WTC11 (cell line): Measurements from ENCODE around the gene NCOA3. TPM values are rescaled to one million over a fixed set of nuclear protein-coding genes. Genes with fewer than 3 reads are reported as not detected.

Experiments used
- ATAC-seq: fragments of 200-7000 bp; cut with Tn5 transposase; 2 replicates; pipeline ENCODE4 v1.10.0; 2021; ENCODE audit warnings: mild to moderate bottlenecking, moderate library complexity
- CTCF ChIA-PET: fragments of 300-600 bp; sonication (Branson Sonifier 250); formaldehyde crosslinking; loops from one replicate; lab custom pipeline; 2021; ENCODE audit warnings: antibody characterized with exemption; lab: Charles Lee
- POLR2A ChIA-PET: fragments of 350-600 bp; sonication (Branson Sonifier 250); formaldehyde crosslinking; loops from one replicate; lab custom pipeline; 2021; ENCODE audit warnings: antibody characterized with exemption; lab: Charles Lee
- DNase-seq: peaks from one replicate; pipeline ENCODE4 v3.0.0; 2021; ENCODE audit warnings: low spot score
- H3K27ac Mint-ChIP-seq: 2 replicates; pipeline ENCODE4 v1.8.0; 2021; ENCODE audit warnings: mixed read lengths
- H3K27me3 Mint-ChIP-seq: 2 replicates; pipeline ENCODE4 v1.8.0; 2021; ENCODE audit warnings: low read depth, mild to moderate bottlenecking, moderate library complexity, mixed read lengths
- H3K36me3 Mint-ChIP-seq: 2 replicates; pipeline ENCODE4 v1.8.0; 2021; ENCODE audit warnings: mixed read lengths
- H3K4me1 Mint-ChIP-seq: 2 replicates; pipeline ENCODE4 v1.8.0; 2022; ENCODE audit warnings: mixed read lengths
- H3K4me3 Mint-ChIP-seq: 2 replicates; pipeline ENCODE4 v1.8.0; 2021; ENCODE audit warnings: mild to moderate bottlenecking, moderate library complexity, mixed read lengths
- H3K9me3 Mint-ChIP-seq: 2 replicates; pipeline ENCODE4 v1.8.0; 2021; ENCODE audit warnings: mixed read lengths
- GTF2I ChIP-seq: fragments of 250-450 bp; sonication (Bioruptor Pico); conservative IDR thresholded peaks from 2 replicates; pipeline ENCODE4 v1.4.0; 2021; ENCODE audit warnings: mild to moderate bottlenecking
- JAZF1 ChIP-seq: fragments of 250-450 bp; sonication (Bioruptor Pico); IDR thresholded peaks from 2 replicates; pipeline ENCODE4 v1.9.0; 2021; ENCODE audit warnings: moderate library complexity, mild to moderate bottlenecking, inconsistent platforms
- MXD4 ChIP-seq: fragments of 250-450 bp; sonication (Bioruptor Pico); IDR thresholded peaks from 2 replicates; pipeline ENCODE4 v1.8.0; 2021; ENCODE audit warnings: mild to moderate bottlenecking, moderate library complexity, borderline replicate concordance
- SMAD4 ChIP-seq: sonication (generic); formaldehyde crosslinking; IDR thresholded peaks from 2 replicates; pipeline ENCODE4 v1.8.0; 2022; ENCODE audit warnings: mild to moderate bottlenecking, missing genetic modification reagents
- TCF7 ChIP-seq: sonication (generic); formaldehyde crosslinking; IDR thresholded peaks from 2 replicates; pipeline ENCODE4 v1.8.0; 2022; ENCODE audit warnings: mild to moderate bottlenecking, low read depth, missing genetic modification reagents, moderate library complexity
- TEAD1 ChIP-seq: sonication (generic); formaldehyde crosslinking; IDR thresholded peaks from 2 replicates; pipeline ENCODE4 v1.8.0; 2022; ENCODE audit warnings: mild to moderate bottlenecking, missing genetic modification reagents
- TEAD4 ChIP-seq: sonication (generic); formaldehyde crosslinking; IDR thresholded peaks from 2 replicates; pipeline ENCODE4 v1.8.0; 2022; ENCODE audit warnings: mild to moderate bottlenecking, missing genetic modification reagents
- ZNF138 ChIP-seq: sonication (generic); formaldehyde crosslinking; conservative IDR thresholded peaks from 2 replicates; pipeline ENCODE4 v1.8.1; 2022; ENCODE audit warnings: mild to moderate bottlenecking, moderate library complexity, missing genetic modification reagents
- ZNF416 ChIP-seq: fragments of 250-450 bp; sonication (Bioruptor Pico); IDR thresholded peaks from 2 replicates; pipeline ENCODE4 v1.9.0; 2021; ENCODE audit warnings: mild to moderate bottlenecking, inconsistent platforms
- ZNF423 ChIP-seq: fragments of 250-450 bp; sonication (Bioruptor Pico); IDR thresholded peaks from 2 replicates; pipeline ENCODE4 v2.1.2; 2022; ENCODE audit warnings: mild to moderate bottlenecking, moderate library complexity
- total RNA-seq: library from RNA; stranded (reverse); gene quantifications from 3 replicates; pipeline ENCODE4 v1.2.3, GENCODE V29; 2021
- TF ChIP-seq, protein P1 (sequence below): fragments of 250-450 bp; sonication (Bioruptor Pico); IDR thresholded peaks from 2 replicates; pipeline ENCODE4 v1.9.0; 2021; ENCODE audit warnings: mild to moderate bottlenecking
- TF ChIP-seq, protein P2 (sequence below): sonication (generic); formaldehyde crosslinking; IDR thresholded peaks from 2 replicates; pipeline ENCODE4 v1.8.0; 2022; ENCODE audit warnings: mild to moderate bottlenecking, missing genetic modification reagents
- TF ChIP-seq, protein P3 (sequence below): sonication (generic); formaldehyde crosslinking; IDR thresholded peaks from 2 replicates; pipeline ENCODE4 v1.8.1; 2022; ENCODE audit warnings: missing genetic modification reagents, borderline replicate concordance
- TF ChIP-seq, protein P4 (sequence below): sonication (generic); formaldehyde crosslinking; IDR thresholded peaks from 2 replicates; pipeline ENCODE4 v1.8.1; 2022; ENCODE audit warnings: mild to moderate bottlenecking, moderate library complexity, missing genetic modification reagents
- TF ChIP-seq, protein P5 (sequence below): sonication (generic); formaldehyde crosslinking; IDR thresholded peaks from 2 replicates; pipeline ENCODE4 v1.8.1; 2023; ENCODE audit warnings: mild to moderate bottlenecking, missing genetic modification reagents, borderline replicate concordance

The NCOA3 gene
- total RNA-seq, 1 experiment from 2014 or later = 25.2 TPM

DNA sequence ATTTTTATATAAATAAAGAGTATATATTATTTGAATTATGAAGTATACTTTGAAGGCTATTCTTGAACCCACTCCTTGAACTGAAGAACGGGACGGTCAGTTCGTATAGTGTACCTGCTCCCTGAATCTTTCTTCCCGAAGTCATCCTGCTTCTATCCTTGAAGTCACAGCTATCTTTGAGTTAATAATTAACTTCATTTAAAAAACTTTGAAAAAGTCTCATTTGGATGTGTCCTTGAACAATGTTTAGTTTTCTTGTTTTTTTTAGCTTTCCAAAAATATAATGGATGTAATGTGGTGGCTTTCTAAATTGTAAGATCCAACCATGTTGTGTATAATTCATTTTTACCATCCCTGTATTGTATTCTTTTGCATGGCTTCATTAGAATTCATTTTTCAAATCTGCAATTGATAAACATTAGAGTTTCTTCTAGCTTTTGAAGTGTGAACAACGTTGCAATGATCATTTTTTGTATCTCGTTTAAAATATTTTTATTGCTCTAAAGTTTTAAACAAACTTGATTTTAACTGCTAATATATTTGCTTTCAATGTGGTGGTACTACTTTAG is 94.4 kb downstream of the NCOA3 start (continued):
- TF ChIP-seq ZNF138 (CRISPR knock-in tag) = no peak
- TF ChIP-seq, protein P1, sequence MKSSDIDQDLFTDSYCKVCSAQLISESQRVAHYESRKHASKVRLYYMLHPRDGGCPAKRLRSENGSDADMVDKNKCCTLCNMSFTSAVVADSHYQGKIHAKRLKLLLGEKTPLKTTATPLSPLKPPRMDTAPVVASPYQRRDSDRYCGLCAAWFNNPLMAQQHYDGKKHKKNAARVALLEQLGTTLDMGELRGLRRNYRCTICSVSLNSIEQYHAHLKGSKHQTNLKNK (CRISPR knock-in tag) = no peak

DNA sequence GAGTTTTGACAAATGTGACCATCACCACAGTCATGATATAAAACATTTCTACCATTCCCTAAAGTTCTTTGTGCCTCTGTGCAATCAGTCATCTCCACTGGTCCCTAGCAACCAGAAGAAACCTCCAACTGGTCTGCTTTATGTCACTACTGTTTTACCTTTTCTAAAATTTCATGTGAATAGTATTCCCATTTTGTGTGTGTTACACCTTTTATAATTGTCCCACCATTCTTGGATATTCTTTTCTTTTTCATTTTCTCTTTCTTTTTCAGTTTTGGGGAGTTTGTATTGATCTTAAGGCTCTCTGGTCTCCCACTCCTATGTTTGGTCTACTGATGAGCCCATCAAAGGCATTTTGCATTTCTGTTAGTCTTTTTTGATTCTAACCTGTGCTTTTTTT is 95.4 kb downstream of the NCOA3 start:
- ATAC-seq = no peak
- Mint-ChIP-seq H3K27me3 (no peaks in the 10 kb centered on the region), H3K27ac (peak overlapping the region; percentile 16; the same call in 1 of the 2 replicates), H3K4me3 (no peak overlapping the region), H3K4me1 (peaks cover 11% of the 10 kb centered on the region), H3K9me3 (no peaks in the 10 kb centered on the region), H3K36me3 (peaks cover 5% of the 10 kb centered on the region; the same call in 1 of the 2 replicates)
- ChIA-PET CTCF (no interaction called here), POLR2A (no interaction called here)
- DNase-seq = no peak
- TF ChIP-seq TEAD4 (CRISPR knock-in tag) = no peak
- TF ChIP-seq GTF2I (CRISPR knock-in tag) = no peak
- no peak for TF ChIP-seq MXD4 (CRISPR knock-in tag)
- TF ChIP-seq JAZF1 = no peak
- TF ChIP-seq, protein P2, sequence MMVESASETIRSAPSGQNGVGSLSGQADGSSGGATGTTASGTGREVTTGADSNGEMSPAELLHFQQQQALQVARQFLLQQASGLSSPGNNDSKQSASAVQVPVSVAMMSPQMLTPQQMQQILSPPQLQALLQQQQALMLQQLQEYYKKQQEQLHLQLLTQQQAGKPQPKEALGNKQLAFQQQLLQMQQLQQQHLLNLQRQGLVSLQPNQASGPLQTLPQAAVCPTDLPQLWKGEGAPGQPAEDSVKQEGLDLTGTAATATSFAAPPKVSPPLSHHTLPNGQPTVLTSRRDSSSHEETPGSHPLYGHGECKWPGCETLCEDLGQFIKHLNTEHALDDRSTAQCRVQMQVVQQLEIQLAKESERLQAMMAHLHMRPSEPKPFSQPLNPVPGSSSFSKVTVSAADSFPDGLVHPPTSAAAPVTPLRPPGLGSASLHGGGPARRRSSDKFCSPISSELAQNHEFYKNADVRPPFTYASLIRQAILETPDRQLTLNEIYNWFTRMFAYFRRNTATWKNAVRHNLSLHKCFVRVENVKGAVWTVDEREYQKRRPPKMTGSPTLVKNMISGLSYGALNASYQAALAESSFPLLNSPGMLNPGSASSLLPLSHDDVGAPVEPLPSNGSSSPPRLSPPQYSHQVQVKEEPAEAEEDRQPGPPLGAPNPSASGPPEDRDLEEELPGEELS (CRISPR knock-in tag) = no peak
- TF ChIP-seq TEAD1 = no peak
- TF ChIP-seq, protein P3, sequence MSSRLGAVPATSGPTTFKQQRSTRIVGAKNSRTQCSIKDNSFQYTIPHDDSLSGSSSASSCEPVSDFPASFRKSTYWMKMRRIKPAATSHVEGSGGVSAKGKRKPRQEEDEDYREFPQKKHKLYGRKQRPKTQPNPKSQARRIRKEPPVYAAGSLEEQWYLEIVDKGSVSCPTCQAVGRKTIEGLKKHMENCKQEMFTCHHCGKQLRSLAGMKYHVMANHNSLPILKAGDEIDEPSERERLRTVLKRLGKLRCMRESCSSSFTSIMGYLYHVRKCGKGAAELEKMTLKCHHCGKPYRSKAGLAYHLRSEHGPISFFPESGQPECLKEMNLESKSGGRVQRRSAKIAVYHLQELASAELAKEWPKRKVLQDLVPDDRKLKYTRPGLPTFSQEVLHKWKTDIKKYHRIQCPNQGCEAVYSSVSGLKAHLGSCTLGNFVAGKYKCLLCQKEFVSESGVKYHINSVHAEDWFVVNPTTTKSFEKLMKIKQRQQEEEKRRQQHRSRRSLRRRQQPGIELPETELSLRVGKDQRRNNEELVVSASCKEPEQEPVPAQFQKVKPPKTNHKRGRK (CRISPR knock-in tag) = no peak
- TF ChIP-seq SMAD4 (CRISPR knock-in tag) = no peak
- TF ChIP-seq ZNF416 (CRISPR knock-in tag) = no peak
- TF ChIP-seq, protein P4, sequence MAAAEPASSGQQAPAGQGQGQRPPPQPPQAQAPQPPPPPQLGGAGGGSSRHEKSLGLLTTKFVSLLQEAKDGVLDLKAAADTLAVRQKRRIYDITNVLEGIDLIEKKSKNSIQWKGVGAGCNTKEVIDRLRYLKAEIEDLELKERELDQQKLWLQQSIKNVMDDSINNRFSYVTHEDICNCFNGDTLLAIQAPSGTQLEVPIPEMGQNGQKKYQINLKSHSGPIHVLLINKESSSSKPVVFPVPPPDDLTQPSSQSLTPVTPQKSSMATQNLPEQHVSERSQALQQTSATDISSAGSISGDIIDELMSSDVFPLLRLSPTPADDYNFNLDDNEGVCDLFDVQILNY (CRISPR knock-in tag) = no peak
- TF ChIP-seq, protein P5, sequence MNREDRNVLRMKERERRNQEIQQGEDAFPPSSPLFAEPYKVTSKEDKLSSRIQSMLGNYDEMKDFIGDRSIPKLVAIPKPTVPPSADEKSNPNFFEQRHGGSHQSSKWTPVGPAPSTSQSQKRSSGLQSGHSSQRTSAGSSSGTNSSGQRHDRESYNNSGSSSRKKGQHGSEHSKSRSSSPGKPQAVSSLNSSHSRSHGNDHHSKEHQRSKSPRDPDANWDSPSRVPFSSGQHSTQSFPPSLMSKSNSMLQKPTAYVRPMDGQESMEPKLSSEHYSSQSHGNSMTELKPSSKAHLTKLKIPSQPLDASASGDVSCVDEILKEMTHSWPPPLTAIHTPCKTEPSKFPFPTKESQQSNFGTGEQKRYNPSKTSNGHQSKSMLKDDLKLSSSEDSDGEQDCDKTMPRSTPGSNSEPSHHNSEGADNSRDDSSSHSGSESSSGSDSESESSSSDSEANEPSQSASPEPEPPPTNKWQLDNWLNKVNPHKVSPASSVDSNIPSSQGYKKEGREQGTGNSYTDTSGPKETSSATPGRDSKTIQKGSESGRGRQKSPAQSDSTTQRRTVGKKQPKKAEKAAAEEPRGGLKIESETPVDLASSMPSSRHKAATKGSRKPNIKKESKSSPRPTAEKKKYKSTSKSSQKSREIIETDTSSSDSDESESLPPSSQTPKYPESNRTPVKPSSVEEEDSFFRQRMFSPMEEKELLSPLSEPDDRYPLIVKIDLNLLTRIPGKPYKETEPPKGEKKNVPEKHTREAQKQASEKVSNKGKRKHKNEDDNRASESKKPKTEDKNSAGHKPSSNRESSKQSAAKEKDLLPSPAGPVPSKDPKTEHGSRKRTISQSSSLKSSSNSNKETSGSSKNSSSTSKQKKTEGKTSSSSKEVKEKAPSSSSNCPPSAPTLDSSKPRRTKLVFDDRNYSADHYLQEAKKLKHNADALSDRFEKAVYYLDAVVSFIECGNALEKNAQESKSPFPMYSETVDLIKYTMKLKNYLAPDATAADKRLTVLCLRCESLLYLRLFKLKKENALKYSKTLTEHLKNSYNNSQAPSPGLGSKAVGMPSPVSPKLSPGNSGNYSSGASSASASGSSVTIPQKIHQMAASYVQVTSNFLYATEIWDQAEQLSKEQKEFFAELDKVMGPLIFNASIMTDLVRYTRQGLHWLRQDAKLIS (CRISPR knock-in tag) = no peak
- no peak for TF ChIP-seq TCF7 (CRISPR knock-in tag)
- TF ChIP-seq ZNF138 (CRISPR knock-in tag) = no peak
- no peak for TF ChIP-seq ZNF423 (CRISPR knock-in tag)
